ENCODE data around the gene KDM4C. TPM values are rescaled to one million over a fixed set of nuclear protein-coding genes. Genes with fewer than 3 reads are reported as not detected.

The KDM4C gene
- total and polyA plus RNA-seq, 2 of the 4 experiments (the other 2 are of a cell fraction), result 11.8 to 23.8 TPM

DNA sequence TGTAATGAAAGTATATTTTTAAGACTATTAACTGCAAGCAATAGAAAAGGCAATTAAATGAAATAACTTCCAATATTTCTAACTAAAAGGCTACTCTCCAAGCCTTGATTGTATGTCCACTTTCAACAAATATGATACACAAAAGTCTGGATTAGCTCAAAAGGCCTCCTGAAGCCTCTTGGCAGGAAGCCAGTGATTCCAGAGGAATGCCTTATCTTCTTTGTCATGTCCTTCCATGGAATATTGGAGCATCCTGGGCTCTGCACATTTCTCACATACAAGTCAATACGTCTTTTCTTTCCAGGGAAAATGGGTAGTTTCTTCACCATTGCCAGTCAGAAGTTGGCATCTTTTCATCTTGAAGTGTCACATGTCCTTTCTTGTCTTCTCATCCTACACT, 357.8 kb downstream of the KDM4C start:
- Histone ChIP-seq H3K79me1 (ENCODE audit: low read depth in 1 of 2, low read length in 2 of 2) (0 out of 4 replicates have a peak, but pooled peaks cover 0 to 4% of the 10 kb centered on the region in 2 experiments), H3K14ac (replicated peaks; ENCODE audit: low read depth, low read length) (no peak overlapping the region), H3K27me3 (ENCODE audit: control insufficient read depth, insufficient read depth, low read length) (no peaks in the 10 kb centered on the region), H3K56ac (ENCODE audit: extremely low read depth, insufficient read depth, low read length) (no peak overlapping the region), H2BK15ac (ENCODE audit: low read depth, low read length) (no peak overlapping the region), H3K27ac (ENCODE audit: insufficient read depth, low read length) (no peak overlapping the region), H3K9me1 (ENCODE audit: insufficient read depth, low read length) (peaks cover 5% of the 10 kb centered on the region; the same call in 1 of the 2 replicates), H2AK9ac (replicated peaks; ENCODE audit: low read depth, low read length, poor library complexity) (no peak overlapping the region), H2BK120ac (ENCODE audit: low read depth, low read length) (no peak overlapping the region), H2AFZ (replicated peaks; ENCODE audit: low read length, poor library complexity) (no peak overlapping the region), H4K8ac (ENCODE audit: low read depth in 2 of 2, low read length in 2 of 2) (no peak overlapping the region), H3K4me3 (ENCODE audit: insufficient read depth, low read depth, low read length) (no peak overlapping the region), H2BK5ac (ENCODE audit: low read depth, low read length, poor library complexity, severe bottlenecking) (no peak overlapping the region), H3K18ac (ENCODE audit: low read depth, low read length) (no peak overlapping the region), H3K4me1 (ENCODE audit: control insufficient read depth, insufficient read depth, low read length) (no peaks in the 10 kb centered on the region), H3K4me2 (ENCODE audit: low read depth, low read length) (no peak overlapping the region), H3K9me3 (ENCODE audit: control insufficient read depth, insufficient read depth, low read length) (no peaks in the 10 kb centered on the region), H3K9ac (ENCODE audit: low read depth, low read length) (no peak overlapping the region), H4K91ac (ENCODE audit: insufficient read depth, low read depth, low read length) (no peak overlapping the region), H4K20me1 (ENCODE audit: insufficient read depth, low read length) (no peaks in the 10 kb centered on the region), H2BK20ac (ENCODE audit: low read depth, low read length) (no peak overlapping the region), H2AK5ac (ENCODE audit: low read depth, low read length) (no peak overlapping the region), H4K5ac (ENCODE audit: low read depth, low read length) (no peak overlapping the region), H3K23ac (ENCODE audit: low read depth, low read length) (no peak overlapping the region), H3K36me3 (ENCODE audit: control insufficient read depth, insufficient read depth, low read length) (no peaks in the 10 kb centered on the region), H3K4ac (ENCODE audit: low read depth, low read length) (no peak overlapping the region)
- in situ Hi-C loops (cut with MboI; ENCODE audit: low sequenced_read_pairs) (no loop called here), dilution Hi-C loops (cut with HindIII; ENCODE audit: low sequenced_read_pairs, unreplicated experiment) (no loop called here), intact Hi-C loops (cut with micrococcal nuclease) (no loop called here)
- ATAC-seq (ENCODE audit: low read depth) (no peak), DNase-seq (no peak)
- no TSS peak for BruUV-seq (replicated peaks)
- POLR2A ChIA-PET (ENCODE audit: unreplicated experiment), result no interaction called here
- TF ChIP-seq, protein P1, sequence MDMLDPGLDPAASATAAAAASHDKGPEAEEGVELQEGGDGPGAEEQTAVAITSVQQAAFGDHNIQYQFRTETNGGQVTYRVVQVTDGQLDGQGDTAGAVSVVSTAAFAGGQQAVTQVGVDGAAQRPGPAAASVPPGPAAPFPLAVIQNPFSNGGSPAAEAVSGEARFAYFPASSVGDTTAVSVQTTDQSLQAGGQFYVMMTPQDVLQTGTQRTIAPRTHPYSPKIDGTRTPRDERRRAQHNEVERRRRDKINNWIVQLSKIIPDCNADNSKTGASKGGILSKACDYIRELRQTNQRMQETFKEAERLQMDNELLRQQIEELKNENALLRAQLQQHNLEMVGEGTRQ (IDR thresholded peaks at IDR 0.05; ENCODE audit: low read depth, low read length), result no peak
- TF ChIP-seq MAFK (IDR thresholded peaks at IDR 0.05; ENCODE audit: low read depth, low read length), result no peak
- TF ChIP-seq, protein P2, sequence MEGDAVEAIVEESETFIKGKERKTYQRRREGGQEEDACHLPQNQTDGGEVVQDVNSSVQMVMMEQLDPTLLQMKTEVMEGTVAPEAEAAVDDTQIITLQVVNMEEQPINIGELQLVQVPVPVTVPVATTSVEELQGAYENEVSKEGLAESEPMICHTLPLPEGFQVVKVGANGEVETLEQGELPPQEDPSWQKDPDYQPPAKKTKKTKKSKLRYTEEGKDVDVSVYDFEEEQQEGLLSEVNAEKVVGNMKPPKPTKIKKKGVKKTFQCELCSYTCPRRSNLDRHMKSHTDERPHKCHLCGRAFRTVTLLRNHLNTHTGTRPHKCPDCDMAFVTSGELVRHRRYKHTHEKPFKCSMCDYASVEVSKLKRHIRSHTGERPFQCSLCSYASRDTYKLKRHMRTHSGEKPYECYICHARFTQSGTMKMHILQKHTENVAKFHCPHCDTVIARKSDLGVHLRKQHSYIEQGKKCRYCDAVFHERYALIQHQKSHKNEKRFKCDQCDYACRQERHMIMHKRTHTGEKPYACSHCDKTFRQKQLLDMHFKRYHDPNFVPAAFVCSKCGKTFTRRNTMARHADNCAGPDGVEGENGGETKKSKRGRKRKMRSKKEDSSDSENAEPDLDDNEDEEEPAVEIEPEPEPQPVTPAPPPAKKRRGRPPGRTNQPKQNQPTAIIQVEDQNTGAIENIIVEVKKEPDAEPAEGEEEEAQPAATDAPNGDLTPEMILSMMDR (conservative IDR thresholded peaks at IDR 0.05; ENCODE audit: low read depth, low read length), result no peak
- no peak for TF ChIP-seq RFX5 (IDR thresholded peaks at IDR 0.05; ENCODE audit: low read depth, low read length)
- TF ChIP-seq CHD1 (IDR thresholded peaks at IDR 0.05; ENCODE audit: low read depth, low read length), result no peak
- no peak for TF ChIP-seq RAD21 (IDR thresholded peaks at IDR 0.05; ENCODE audit: low read length)
- no peak for TF ChIP-seq NFE2L2 (IDR thresholded peaks at IDR 0.05; ENCODE audit: low read depth, low read length)
- no peak for TF ChIP-seq FOS (IDR thresholded peaks at IDR 0.05; ENCODE audit: low read depth, low read length)
- TF ChIP-seq MAZ (IDR thresholded peaks at IDR 0.05; ENCODE audit: borderline replicate concordance, low read depth, low read length), result no peak
- no peak for TF ChIP-seq SMC3 (IDR thresholded peaks at IDR 0.05; ENCODE audit: low read depth, low read length)
- TF ChIP-seq, protein P3, sequence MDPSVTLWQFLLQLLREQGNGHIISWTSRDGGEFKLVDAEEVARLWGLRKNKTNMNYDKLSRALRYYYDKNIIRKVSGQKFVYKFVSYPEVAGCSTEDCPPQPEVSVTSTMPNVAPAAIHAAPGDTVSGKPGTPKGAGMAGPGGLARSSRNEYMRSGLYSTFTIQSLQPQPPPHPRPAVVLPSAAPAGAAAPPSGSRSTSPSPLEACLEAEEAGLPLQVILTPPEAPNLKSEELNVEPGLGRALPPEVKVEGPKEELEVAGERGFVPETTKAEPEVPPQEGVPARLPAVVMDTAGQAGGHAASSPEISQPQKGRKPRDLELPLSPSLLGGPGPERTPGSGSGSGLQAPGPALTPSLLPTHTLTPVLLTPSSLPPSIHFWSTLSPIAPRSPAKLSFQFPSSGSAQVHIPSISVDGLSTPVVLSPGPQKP (IDR thresholded peaks at IDR 0.05; ENCODE audit: borderline replicate concordance, low read depth, low read length), result no peak
- TF ChIP-seq RCOR1 (IDR thresholded peaks at IDR 0.05; ENCODE audit: insufficient replicate concordance, low read length), result no peak
- TF ChIP-seq BHLHE40 (IDR thresholded peaks at IDR 0.05; ENCODE audit: low read depth, low read length), result no peak
- no peak for TF ChIP-seq MXI1 (IDR thresholded peaks at IDR 0.05; ENCODE audit: borderline replicate concordance, low read depth, low read length)
- CTCF ChIA-PET, result no interaction called here
- no CpG with 5 or more reads among the region's 1 CpG for WGBS, 2 experiments (ENCODE audit: extremely low coverage in 2 of 2, insufficient read length in 1 of 2)
